B cell (primary cell): ENCODE measurements around the gene MEIOB. TPM values are rescaled to one million over a fixed set of nuclear protein-coding genes. Genes with fewer than 3 reads are reported as not detected.

Experiments
- ATAC-seq: fragments of 200-7000 bp; cut with Tn5 transposase; one replicate; pipeline ENCODE4 v1.10.0; 2021; ENCODE audit warnings: low read depth, mild to moderate bottlenecking, moderate number of reproducible peaks, moderate library complexity
- CTCF ChIA-PET: fragments of 350-600 bp; sonication (Branson Sonifier 250); formaldehyde crosslinking; loops from one replicate; lab custom pipeline; 2021; ENCODE audit warnings: antibody characterized with exemption, inconsistent platforms; lab: Charles Lee
- POLR2A ChIA-PET: fragments of 350-600 bp; sonication (Branson Sonifier 250); formaldehyde crosslinking; loops from one replicate; lab custom pipeline; 2021; ENCODE audit warnings: antibody characterized with exemption; lab: Charles Lee
- DNase-seq: peaks from one replicate; pipeline ENCODE4 v3.0.0; 2013
- H2AFZ ChIP-seq: 2 replicates; pipeline ENCODE4 v1.6.1; 2012; ENCODE audit warnings: mild to moderate bottlenecking, low read depth, low read length; ENCODE audit not compliant: insufficient read depth, poor library complexity, severe bottlenecking
- H3K27ac ChIP-seq, 2 donors: 1 replicate in 1 of 2; 2 replicates in 1 of 2; pipeline ENCODE4 v1.5.1; 2012 to 2013; ENCODE audit warnings: low read length in 2 of 2, mild to moderate bottlenecking in 2 of 2, moderate library complexity in 1 of 2
- H3K27me3 ChIP-seq, 4 experiments: fragments of 200-600 bp in 1 of 4; sonication (generic) in 1 of 4; replicated peaks in 1 of 4; 1 replicate in 2 of 4; 2 replicates in 2 of 4; pipeline versions ENCODE4 v1.6.1 to v1.7.0; 2013 to 2016; ENCODE audit warnings: low read length in 3 of 4, mild to moderate bottlenecking in 2 of 4, mixed read lengths in 1 of 4, moderate library complexity in 1 of 4; ENCODE audit not compliant: insufficient read depth in 4 of 4, control insufficient read depth in 3 of 4; ENCODE audit errors: control extremely low read depth in 1 of 4
- H3K36me3 ChIP-seq, 2 experiments: replicated peaks in 1 of 2; 1 replicate in 1 of 2; 2 replicates in 1 of 2; pipeline versions ENCODE4 v1.6.1 to v1.7.1; 2013; ENCODE audit warnings: low read length in 1 of 2; ENCODE audit not compliant: insufficient read depth in 2 of 2, control insufficient read depth in 1 of 2; ENCODE audit errors: control extremely low read depth in 1 of 2, extremely low read depth in 1 of 2
- H3K4me1 ChIP-seq, 2 donors: fragments of 200-600 bp in 1 of 2; sonication (generic) in 1 of 2; 1 replicate in 1 of 2; 2 replicates in 1 of 2; pipeline versions ENCODE4 v1.5.1 to v1.6.1; 2013 to 2017; ENCODE audit warnings: low read length in 2 of 2; ENCODE audit not compliant: control insufficient read depth in 2 of 2, insufficient read depth in 2 of 2
- H3K4me2 ChIP-seq: replicated peaks from 2 replicates; pipeline ENCODE3; 2012; ENCODE audit warnings: mild to moderate bottlenecking, low read depth, low read length; ENCODE audit not compliant: poor library complexity, severe bottlenecking
- H3K4me3 ChIP-seq, 5 experiments: fragments of 200-600 bp in 1 of 5; sonication (generic) in 1 of 5; 1 replicate in 3 of 5; 2 replicates in 2 of 5; pipeline versions ENCODE4 v1.5.1 to v1.7.0; 2011 to 2016; ENCODE audit warnings: low read length in 4 of 5, mild to moderate bottlenecking in 4 of 5, low read depth in 2 of 5, control low read depth in 1 of 5, moderate library complexity in 1 of 5; ENCODE audit not compliant: insufficient read depth in 1 of 5; ENCODE audit errors: control extremely low read depth in 1 of 5, extremely low read depth in 1 of 5
- H3K79me2 ChIP-seq: fragments of 200-600 bp; sonication (generic); one replicate; pipeline ENCODE4 v1.6.0; 2016; ENCODE audit warnings: low read length; ENCODE audit not compliant: control insufficient read depth, insufficient read depth
- H3K9ac ChIP-seq: fragments of 200-600 bp; sonication (generic); 2 replicates; pipeline ENCODE4 v1.6.1; 2017; ENCODE audit warnings: mild to moderate bottlenecking, low read length, moderate library complexity
- H3K9me3 ChIP-seq, 3 donors: one replicate each; pipeline versions ENCODE4 v1.6.1 to v1.7.1; 2013; ENCODE audit warnings: low read length in 2 of 3; ENCODE audit not compliant: control insufficient read depth in 2 of 3, insufficient read depth in 1 of 3; ENCODE audit errors: control extremely low read depth in 1 of 3
- H4K20me1 ChIP-seq: 2 replicates; pipeline ENCODE4 v1.6.0; 2012; ENCODE audit warnings: mild to moderate bottlenecking, low read length; ENCODE audit not compliant: insufficient read depth, control insufficient read depth, poor library complexity, severe bottlenecking
- H3K27ac Mint-ChIP-seq: one replicate; pipeline ENCODE4 v1.8.0; 2021; ENCODE audit warnings: mixed read lengths
- H3K27me3 Mint-ChIP-seq: one replicate; pipeline ENCODE4 v1.8.0; 2021; ENCODE audit warnings: mixed read lengths
- H3K4me1 Mint-ChIP-seq: one replicate; pipeline ENCODE4 v1.8.0; 2021; ENCODE audit warnings: mixed read lengths
- H3K4me3 Mint-ChIP-seq: one replicate; pipeline ENCODE4 v1.8.0; 2021; ENCODE audit warnings: mixed read lengths
- H3K9me3 Mint-ChIP-seq: one replicate; pipeline ENCODE4 v1.8.0; 2022; ENCODE audit warnings: mixed read lengths; ENCODE audit not compliant: insufficient read depth
- EZH2 ChIP-seq: IDR thresholded peaks from 2 replicates; pipeline ENCODE4 v1.6.1; 2012; ENCODE audit warnings: borderline replicate concordance, low read depth, mild to moderate bottlenecking, moderate library complexity, low read length; ENCODE audit not compliant: insufficient read depth, poor library complexity, severe bottlenecking
- WGBS: methylation state at CpG from one replicate; pipeline ENCODE4 v1.1.5; 2013; ENCODE audit warnings: missing lambda C conversion rate; ENCODE audit not compliant: insufficient coverage; 5-methylcytosine and 5-hydroxymethylcytosine counted together
- intact Hi-C: fragments of 100-400 bp; cut with micrococcal nuclease; formaldehyde crosslinking; loops from one replicate; pipeline ENCODE4 v1.10.0; 2022
- polyA plus RNA-seq: library from polyadenylated mRNA; depleted of rRNA; stranded (reverse); fragments of >200 nt; gene quantifications from 2 replicates; pipeline ENCODE4 v1.2.3, GENCODE V29; 2012
- total RNA-seq, 2 donors: library from RNA; stranded (reverse); fragments of 120-200 nt in 1 of 2; gene quantifications; 1 replicate in 1 of 2; 2 replicates in 1 of 2; pipeline versions ENCODE4 v1.2.3 to v1.2.4, GENCODE V29; 2013 to 2022
- TF ChIP-seq, protein P1 (sequence below): fragments of 200-600 bp; IDR thresholded peaks from one replicate; pipeline ENCODE4 v1.8.0; 2022; ENCODE audit warnings: antibody characterized with exemption, mild to moderate bottlenecking

MEIOB gene
- total and polyA plus RNA-seq, 2 donors (not counting 1 experiment from before 2014, with no cell fraction given), result not detected

DNA sequence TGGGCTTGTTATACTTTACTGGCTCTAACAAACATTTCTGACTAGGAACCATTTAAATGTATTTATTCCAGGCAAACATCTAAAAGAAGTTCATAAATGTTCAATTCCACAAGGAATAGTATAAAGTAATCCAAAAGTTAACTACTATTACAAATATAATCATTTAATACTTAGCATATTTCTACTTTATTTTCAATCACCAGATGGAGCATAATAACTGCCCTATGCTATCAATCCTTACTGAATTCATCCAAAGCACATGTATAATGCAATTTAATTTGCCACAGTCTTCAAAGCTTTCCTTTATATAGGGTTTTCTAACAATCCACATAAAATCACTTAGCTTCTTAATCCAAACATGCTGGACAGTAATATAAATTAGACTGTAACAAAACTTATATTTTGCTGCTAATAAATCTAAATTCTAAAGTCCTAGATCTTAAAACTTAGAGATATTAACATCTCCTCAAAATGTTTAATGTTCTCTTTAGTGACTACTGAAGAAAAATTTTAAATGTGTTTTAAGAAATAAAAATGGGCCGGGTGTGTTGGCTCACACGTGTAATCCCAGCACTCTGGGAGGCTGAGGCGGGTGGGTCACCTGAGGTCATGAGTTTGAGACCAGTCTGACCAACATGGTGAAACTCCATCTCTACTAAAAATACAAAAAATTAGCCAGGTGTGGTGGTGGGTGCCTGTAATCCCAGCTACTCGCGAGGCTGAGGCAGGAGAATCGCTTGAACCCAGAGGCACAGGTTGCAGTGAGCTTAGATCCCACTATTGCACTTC, 5.9 kb downstream of the MEIOB start:
- no peak overlapping the region for H3K9ac ChIP-seq
- DNase-seq (no peak), ATAC-seq (no peak)
- H3K27me3 ChIP-seq, result peaks cover 0 to 3% (median 2%) of the 10 kb centered on the region in 4 experiments
- 80% methylated on average over 2 of the region's 6 CpGs for WGBS
- no peaks in the 10 kb centered on the region for H3K9me3 ChIP-seq
- peaks cover 22% of the 10 kb centered on the region for H3K27me3 Mint-ChIP-seq
- no peaks in the 10 kb centered on the region for H3K4me1 ChIP-seq
- H4K20me1 ChIP-seq, result no peaks in the 10 kb centered on the region
- H2AFZ ChIP-seq, result no peak overlapping the region
- H3K4me3 ChIP-seq, result no peak overlapping the region
- CTCF ChIA-PET, result interaction anchor here (0.7 kb wide), 1 partner anchor 63 kb away, joined by 3 read pairs; no protein-coding TSS in a partner anchor
- H3K9me3 Mint-ChIP-seq, result no peaks in the 10 kb centered on the region
- H3K4me3 Mint-ChIP-seq, result no peak overlapping the region
- TF ChIP-seq EZH2, result no peak
- TF ChIP-seq, protein P1, sequence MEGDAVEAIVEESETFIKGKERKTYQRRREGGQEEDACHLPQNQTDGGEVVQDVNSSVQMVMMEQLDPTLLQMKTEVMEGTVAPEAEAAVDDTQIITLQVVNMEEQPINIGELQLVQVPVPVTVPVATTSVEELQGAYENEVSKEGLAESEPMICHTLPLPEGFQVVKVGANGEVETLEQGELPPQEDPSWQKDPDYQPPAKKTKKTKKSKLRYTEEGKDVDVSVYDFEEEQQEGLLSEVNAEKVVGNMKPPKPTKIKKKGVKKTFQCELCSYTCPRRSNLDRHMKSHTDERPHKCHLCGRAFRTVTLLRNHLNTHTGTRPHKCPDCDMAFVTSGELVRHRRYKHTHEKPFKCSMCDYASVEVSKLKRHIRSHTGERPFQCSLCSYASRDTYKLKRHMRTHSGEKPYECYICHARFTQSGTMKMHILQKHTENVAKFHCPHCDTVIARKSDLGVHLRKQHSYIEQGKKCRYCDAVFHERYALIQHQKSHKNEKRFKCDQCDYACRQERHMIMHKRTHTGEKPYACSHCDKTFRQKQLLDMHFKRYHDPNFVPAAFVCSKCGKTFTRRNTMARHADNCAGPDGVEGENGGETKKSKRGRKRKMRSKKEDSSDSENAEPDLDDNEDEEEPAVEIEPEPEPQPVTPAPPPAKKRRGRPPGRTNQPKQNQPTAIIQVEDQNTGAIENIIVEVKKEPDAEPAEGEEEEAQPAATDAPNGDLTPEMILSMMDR, result no peak
- no peak overlapping the region for H3K27ac ChIP-seq
- POLR2A ChIA-PET, result no interaction called here
- H3K36me3 ChIP-seq, result no peaks in the 10 kb centered on the region
- H3K4me2 ChIP-seq, result no peak overlapping the region
- intact Hi-C loops, result loop anchor here (10.0 kb wide), 1 partner anchor 279 kb away; the partner anchor contains the start of gene RAB26
- H3K79me2 ChIP-seq, result no peaks in the 10 kb centered on the region
- no peak overlapping the region for H3K27ac Mint-ChIP-seq
- H3K4me1 Mint-ChIP-seq, result no peaks in the 10 kb centered on the region
